Coronary artery (tissue), 2 donors: ENCODE data around the gene KRT86.
A peak's percentile ranks its signal among the peaks of the same experiment; 100 is the strongest.

ENCODE experiments used
- DNase-seq: peaks from one replicate; pipeline ENCODE4 v3.0.0-alpha.2; 2017; ENCODE audit warnings: low spot score
- H3K27ac ChIP-seq, 2 donors: fragments of 200-600 bp; sonication (generic); one replicate each; pipeline ENCODE4 v1.5.1; 2016 to 2019
- H3K4me3 ChIP-seq: fragments of 200-600 bp; sonication (generic); 2 replicates; pipeline ENCODE4 v1.5.1; 2016; ENCODE audit warnings: mild to moderate bottlenecking, moderate library complexity
- CTCF ChIP-seq: fragments of 200-600 bp; sonication (generic); IDR thresholded peaks from one replicate; pipeline ENCODE4 v1.5.1; 2019; ENCODE audit warnings: antibody characterized with exemption

The KRT86 gene

GRCh38 chr12:52234223-52234810 is 40.1 kb upstream of the KRT86 start:
- no peak overlapping the region for H3K27ac ChIP-seq
- TF ChIP-seq CTCF = no peak
- H3K4me3 ChIP-seq = no peak overlapping the region
- DNase-seq = no peak

- DNase-seq = no peak
- Histone ChIP-seq H3K27ac (no peak overlapping the region), H3K4me3 (no peak overlapping the region)
- TF ChIP-seq CTCF = no peak
These were observed 39.3 kb upstream of the KRT86 start for GRCh38 chr12:52235001-52235764.

DNA sequence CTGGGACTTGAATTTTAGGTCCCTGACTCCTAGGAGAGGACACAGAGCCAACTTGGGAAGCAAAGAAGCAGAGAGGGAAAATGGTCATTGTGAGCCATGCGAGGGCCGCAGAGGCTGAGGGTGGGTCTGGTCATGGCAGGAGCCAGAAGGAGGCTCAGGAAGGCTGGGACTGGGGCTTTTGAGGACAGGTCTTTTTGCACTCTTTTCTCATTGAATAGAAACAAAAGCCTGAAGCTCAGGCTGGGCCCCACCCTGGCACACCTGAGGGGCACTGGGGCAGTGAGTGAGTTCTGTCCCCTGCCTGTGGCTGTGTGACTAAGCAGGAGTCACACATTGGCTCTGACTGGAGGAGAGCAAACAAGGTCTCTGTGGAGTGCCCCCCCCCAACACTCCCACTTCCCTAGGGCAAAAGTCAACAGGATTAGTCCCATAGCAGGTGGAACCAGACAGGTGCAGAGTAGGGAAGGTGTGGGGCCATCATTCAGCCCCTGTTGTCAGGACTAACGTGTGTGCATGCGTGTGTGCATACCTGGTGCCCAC is 38.6 kb upstream of the KRT86 start:
- no peak overlapping the region for H3K4me3 ChIP-seq
- no peak for DNase-seq
- no peak for TF ChIP-seq CTCF
- H3K27ac ChIP-seq = peak overlapping the region in 1 of 2 donors; percentile 11

- Histone ChIP-seq H3K27ac (peak overlapping the region in 1 of 2 donors; percentile 11), H3K4me3 (no peak overlapping the region)
- no peak for DNase-seq
- TF ChIP-seq CTCF = no peak
These were observed 37.9 kb upstream of the KRT86 start for GRCh38 chr12:52236386-52237050.

DNA sequence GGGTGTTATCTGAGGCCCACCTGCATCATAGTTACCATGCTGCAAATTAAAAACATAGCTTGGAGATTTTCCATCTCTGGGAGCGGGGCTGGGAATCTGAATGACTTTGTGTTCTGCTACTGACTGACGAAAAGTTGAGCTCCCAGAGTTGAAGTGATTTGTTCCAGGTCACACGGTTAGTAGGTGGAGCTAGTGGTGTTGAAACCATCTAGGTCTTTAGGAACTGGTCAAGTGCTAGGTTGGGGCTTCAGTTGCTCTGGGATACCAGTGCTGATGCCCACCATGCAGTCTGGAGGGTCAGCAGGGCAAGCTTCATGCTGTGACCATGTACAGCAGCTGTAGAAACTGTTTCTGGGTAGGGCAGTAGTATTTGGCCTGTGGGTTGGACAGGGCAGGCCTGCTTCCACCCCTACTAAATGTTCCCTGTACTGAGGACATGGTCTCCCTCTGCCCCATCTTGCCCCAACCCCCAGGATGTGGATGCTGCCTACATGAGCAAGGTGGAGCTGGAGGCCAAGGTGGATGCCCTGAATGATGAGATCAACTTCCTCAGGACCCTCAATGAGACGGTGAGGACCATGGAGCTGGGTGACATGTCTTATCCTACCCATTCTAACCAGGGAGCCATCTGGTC is 36.1 kb upstream of the KRT86 start:
- TF ChIP-seq CTCF = no peak
- DNase-seq = no peak
- no peak overlapping the region for H3K4me3 ChIP-seq
- H3K27ac ChIP-seq = peak overlapping the region in 1 of 2 donors; percentile 20

- H3K27ac ChIP-seq = no peak overlapping the region
- DNase-seq = no peak
- TF ChIP-seq CTCF = no peak
- H3K4me3 ChIP-seq = no peak overlapping the region
These were observed 35.4 kb upstream of the KRT86 start for GRCh38 chr12:52238916-52239646.
